NCI-H2227 (cell line): Measurements from ENCODE around the gene ANKS1A.

Experiments
- DNase-seq: peaks from one replicate; lab custom pipeline; 2025; ENCODE audit not compliant: unreplicated experiment; lab: John Stamatoyannopoulos, UW

The ANKS1A gene

GRCh38 chr6:35017411-35018181 is 128.5 kb downstream of the ANKS1A start:
- no peak for DNase-seq

GRCh38 chr6:35018182-35018519 is 129.1 kb downstream of the ANKS1A start:
- no peak for DNase-seq

GRCh38 chr6:35018746-35019145 is 129.7 kb downstream of the ANKS1A start:
- DNase-seq, result no peak

GRCh38 chr6:35019171-35019570 is 130.1 kb downstream of the ANKS1A start:
- no peak for DNase-seq

- DNase-seq, result no peak
Observed at GRCh38 chr6:35019831-35020230, 130.8 kb downstream of the ANKS1A start.

DNA sequence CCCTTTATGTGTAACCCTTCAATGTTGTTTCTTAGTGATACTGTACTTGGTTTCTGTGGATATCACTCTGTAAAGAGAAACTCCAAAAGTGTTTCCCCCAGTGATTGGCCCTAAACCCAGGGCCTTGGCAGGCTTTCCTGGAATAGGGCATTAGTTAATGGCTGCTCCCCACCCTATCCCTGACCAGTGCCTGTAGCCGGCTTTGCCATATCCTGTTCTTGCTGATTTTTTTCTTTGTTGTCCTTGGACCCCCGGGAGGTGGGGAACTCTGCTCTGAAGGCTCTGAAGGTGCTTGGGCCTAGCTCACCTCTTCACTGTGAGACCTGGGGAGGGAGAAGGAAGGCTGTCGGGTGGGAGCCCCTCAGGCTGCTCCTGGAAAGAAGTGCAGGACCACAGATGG is 131.9 kb downstream of the ANKS1A start:
- no peak for DNase-seq

DNA sequence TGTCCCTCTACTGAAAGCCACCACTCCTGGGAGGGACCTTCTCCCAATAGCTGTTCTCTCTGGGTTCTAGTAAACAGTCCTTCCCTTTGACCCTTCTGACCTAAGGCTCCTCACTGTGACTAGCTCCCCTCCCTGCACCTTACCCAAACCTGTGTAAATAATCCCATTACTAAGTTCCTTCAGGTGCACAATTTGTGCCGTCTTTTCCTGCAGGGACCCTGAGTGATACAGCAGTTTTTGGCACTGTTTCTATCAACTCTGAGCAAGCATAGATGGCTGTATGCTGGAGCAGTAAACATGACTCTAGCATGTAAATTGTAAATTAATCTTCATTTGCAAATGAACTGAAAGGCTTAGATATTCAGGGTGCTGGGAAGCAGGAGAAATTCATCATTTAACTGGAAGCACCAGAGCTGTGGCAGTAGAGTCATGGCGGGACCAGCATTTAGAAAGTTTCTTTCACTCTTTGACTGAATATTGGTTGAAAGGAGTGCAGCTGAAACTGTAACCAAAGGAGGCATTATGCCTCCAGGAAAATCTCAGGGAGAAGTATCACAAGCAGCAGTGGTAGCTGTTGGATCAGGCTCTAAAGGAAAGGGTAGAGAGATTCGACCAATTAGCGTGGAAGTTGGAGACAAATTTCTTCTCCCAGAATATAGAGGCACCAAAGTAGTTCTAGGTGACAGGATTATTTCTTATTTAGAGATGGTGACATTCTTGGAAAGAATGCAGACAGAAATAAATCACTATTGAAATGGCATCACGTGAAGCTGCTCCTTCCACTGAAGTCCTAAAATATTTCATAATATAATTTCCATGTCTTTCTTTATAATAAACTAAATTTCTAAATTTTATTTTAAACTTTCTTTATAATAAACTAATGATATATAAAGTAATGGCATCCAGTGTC is 134.3 kb downstream of the ANKS1A start:
- DNase-seq, result no peak

GRCh38 chr6:35024551-35025054 is 135.5 kb downstream of the ANKS1A start:
- peak; percentile 54 for DNase-seq

GRCh38 chr6:35025232-35026188 is 136.5 kb downstream of the ANKS1A start:
- no peak for DNase-seq

- no peak for DNase-seq
Observed at GRCh38 chr6:35026434-35027222, 137.6 kb downstream of the ANKS1A start.

DNA sequence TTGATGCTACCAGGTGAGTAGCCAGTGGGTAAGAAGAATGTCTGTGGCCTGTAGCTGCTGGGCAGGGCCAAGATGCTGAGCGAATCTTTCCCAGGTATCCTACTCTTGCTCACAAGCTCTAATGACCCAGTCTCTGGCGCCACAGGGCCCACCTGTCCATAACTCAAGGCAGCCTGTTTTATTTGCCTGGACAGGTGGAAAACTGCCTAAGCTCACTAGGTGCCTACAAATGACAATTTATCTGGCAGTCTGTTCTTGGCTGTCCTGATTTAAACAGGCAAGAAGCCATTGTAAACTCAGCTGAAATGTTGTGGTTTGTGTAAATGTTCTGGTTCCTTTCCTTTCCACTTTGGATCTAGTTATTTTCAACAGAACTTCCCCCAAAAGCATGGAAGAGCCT is 138.8 kb downstream of the ANKS1A start:
- DNase-seq, result no peak

GRCh38 chr6:35028781-35029769 is 140.0 kb downstream of the ANKS1A start:
- DNase-seq, result no peak

DNA sequence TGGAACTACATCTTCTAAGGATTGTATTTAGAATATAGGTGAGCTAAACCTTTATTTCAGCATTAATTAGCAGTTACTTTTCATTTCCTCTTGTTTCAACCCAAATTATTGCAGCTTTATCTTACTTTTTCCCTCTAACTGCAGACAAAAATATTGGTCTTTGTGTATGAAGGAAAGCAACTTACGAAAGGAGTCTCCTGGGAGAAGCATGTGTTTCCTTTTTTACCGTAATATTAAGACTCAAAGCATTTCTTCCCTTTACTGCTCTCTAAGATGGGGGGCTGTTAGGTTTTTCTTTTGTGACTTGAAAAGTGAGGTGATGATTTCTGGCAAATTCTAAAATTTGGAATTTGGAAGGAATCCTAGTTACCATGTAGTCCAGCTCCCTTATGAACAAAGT is 141.0 kb downstream of the ANKS1A start:
- DNase-seq, result no peak

DNA sequence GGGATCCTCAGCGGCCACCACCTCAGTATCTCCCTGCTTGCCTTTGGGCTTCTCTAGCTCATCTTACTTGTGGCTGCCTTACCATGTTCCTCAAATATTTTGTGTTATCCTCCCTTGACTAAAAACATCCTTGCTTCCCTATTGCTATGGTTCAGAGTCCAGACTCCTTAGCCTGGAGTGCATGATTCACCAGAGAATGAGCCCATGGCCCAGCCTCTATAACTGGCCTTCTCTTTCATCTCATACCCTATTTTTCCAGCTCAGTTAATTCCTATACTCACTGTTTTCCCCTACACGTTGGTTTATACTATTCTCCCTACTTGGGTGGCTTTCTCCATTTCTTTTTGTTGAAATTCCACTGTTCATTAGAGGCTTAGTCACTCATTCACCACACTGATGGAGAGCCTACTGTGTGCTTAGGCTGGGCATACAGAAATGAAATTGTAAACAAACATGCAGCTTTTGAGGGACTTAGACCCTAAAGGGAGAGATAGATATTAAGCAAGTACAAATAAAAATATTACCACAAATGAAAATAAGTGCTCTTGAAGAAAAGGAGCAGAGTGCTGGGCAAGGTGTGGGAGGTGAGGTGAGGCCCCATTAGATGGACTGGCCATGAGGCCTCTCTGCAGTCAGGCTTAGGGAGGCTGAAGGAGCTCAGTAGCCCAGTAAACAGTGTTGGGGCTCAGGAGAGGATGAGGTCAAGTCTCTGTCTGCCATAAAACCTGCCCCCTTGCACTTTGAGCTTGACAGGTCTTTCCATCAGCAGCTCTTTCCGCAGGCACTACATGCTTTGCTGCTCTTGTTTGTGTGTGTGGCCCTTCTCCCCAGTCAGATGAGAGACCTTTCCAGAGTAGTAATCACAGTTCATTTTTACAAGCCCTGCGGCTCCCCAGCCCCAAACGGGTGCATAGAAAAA is 142.8 kb downstream of the ANKS1A start:
- DNase-seq, result no peak

- no peak for DNase-seq
Observed at GRCh38 chr6:35033683-35034082, 144.6 kb downstream of the ANKS1A start.

GRCh38 chr6:35034411-35035191 is 145.5 kb downstream of the ANKS1A start:
- no peak for DNase-seq

DNA sequence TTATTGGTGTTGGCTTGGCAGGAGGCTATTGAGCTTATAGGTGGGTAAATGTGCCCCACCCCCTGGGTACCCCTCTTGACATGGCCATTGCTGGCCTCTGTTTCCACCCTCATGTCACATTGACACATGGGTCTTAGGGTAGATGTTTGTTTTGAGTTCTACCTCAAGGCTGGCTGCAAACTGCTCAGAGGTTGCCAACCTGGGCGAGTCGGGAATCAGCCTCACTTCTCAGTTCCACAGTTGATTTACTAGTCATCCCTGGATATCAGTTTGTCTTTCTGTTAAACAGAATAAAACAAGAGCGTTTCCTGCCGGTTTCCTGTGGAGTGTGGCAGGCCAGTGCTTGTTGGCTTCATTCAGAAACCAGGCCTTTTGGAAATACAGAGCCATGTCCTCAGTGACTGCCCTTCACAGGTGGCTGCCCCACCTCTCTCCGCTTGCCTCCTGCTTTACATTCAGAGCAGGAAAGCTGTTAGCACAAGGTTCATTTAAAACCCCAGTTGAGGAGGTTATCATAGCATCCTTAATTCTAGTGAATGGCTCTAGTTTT is 146.5 kb downstream of the ANKS1A start:
- no peak for DNase-seq
